Ovary (tissue), 9 donors: ENCODE data around the gene GSTM2. TPM values are rescaled to one million over a fixed set of nuclear protein-coding genes. Genes with fewer than 3 reads are reported as not detected.

Experiments used
- DNase-seq, 5 donors: peaks; one replicate each; pipeline ENCODE4 v3.0.0-alpha.2; 2019 to 2020
- H3K27ac ChIP-seq, 2 donors: fragments of 200-600 bp; one replicate each; pipeline versions ENCODE4 v1.5.1 to v1.8.0; 2019 to 2022
- H3K27me3 ChIP-seq: fragments of 200-600 bp; one replicate; pipeline ENCODE4 v1.8.0; 2022
- H3K36me3 ChIP-seq: fragments of 200-600 bp; sonication (generic); one replicate; pipeline ENCODE4 v1.5.1; 2019
- H3K4me1 ChIP-seq: one replicate; pipeline ENCODE4 v1.8.1; 2013; ENCODE audit warnings: mild to moderate bottlenecking, moderate library complexity; ENCODE audit not compliant: insufficient read depth
- H3K4me3 ChIP-seq: fragments of 200-600 bp; sonication (generic); one replicate; pipeline ENCODE4 v1.5.1; 2017
- H3K9me3 ChIP-seq, 2 donors: fragments of 200-600 bp in 1 of 2; sonication (generic) in 1 of 2; one replicate each; pipeline versions ENCODE4 v1.5.1 to v1.8.1; 2013 to 2019; ENCODE audit warnings: mild to moderate bottlenecking in 1 of 2, moderate library complexity in 1 of 2
- CTCF ChIP-seq, 3 donors: fragments of 450-650 bp in 2 of 3; fragments of 200-600 bp in 1 of 3; IDR thresholded peaks; one replicate each; pipeline versions ENCODE4 v1.5.1 to v1.8.0; 2016 to 2022; ENCODE audit warnings: antibody characterized with exemption in 3 of 3, mild to moderate bottlenecking in 1 of 3
- EP300 ChIP-seq: sonication (generic); formaldehyde crosslinking; IDR thresholded peaks from one replicate; pipeline ENCODE4 v1.6.1; 2017; ENCODE audit warnings: antibody characterized with exemption
- POLR2A ChIP-seq: fragments of 450-650 bp; IDR thresholded peaks from one replicate; pipeline ENCODE4 v1.6.1; 2017; ENCODE audit warnings: antibody characterized with exemption, mild to moderate bottlenecking, moderate library complexity
- WGBS, 3 donors: extraction: QIAGEN DNeasy Blood & Tissue Kit in 1 of 3; methylation state at CpG; one replicate each; pipeline versions ENCODE4 v1.1.5 to v1.1.7; 2013 to 2017; 5-methylcytosine and 5-hydroxymethylcytosine counted together
- intact Hi-C, 4 donors: fragments of 100-400 bp; cut with DNase I; formaldehyde crosslinking; loops; one replicate each; pipeline versions ENCODE4 v1.11.0 to v1.15.1; 2022 to 2023
- polyA plus RNA-seq, 2 donors: library from polyadenylated mRNA; stranded (reverse); fragments of 200-250 nt in 1 of 2; fragments of 350-450 nt in 1 of 2; fragmentation: Illumina TruSeq in 1 of 2; extraction: RNeasy Lipid Tissue Mini Kit (QIAGEN cat#74804) in 1 of 2; gene quantifications; one replicate each; pipeline ENCODE4 v1.2.3, GENCODE V29; 2013 to 2014
- total RNA-seq, 7 donors: library from RNA; depleted of rRNA in 2 of 7; stranded (reverse); fragments of >200 nt in 2 of 7; fragmentation: NEBNext Ultra II Directional in 3 of 7; extraction: Animal tissue kit (Norgen Biotek cat#: 25700) in 3 of 7; gene quantifications; one replicate each; pipeline versions ENCODE4 v1.1.0 to v1.2.4, GENCODE V29; 2016 to 2023
- donor health status: DM: no; HTN: no; CAD: no; lungs with moderate emphysema.
- donor health status: DM: no; HTN: no; CAD: no.
- donor health status: Bipolar disorder and iron deficiency.
- donor health status: DM: yes; HTN: yes; CAD: no.
- donor health status: DM: no; HTN: no; CAD: no.
- donor health status: DM: yes; HTN: yes; CAD: no.

The GSTM2 gene
- total and polyA plus RNA-seq, 9 donors, result 101 to 318 (median 202) TPM

GRCh38 chr1:109620401-109620791 lies 47.5 kb upstream of the GSTM2 start:
- H3K27ac ChIP-seq, result peak overlapping the region; percentile 48 to 84
- intact Hi-C loops, result no loop called here
- H3K4me1 ChIP-seq, result peaks cover 8% of the 10 kb centered on the region
- no peaks in the 10 kb centered on the region for H3K36me3 ChIP-seq
- 0% methylated on average over 9 of the region's 9 CpGs for WGBS, 3 donors
- peak overlapping the region; percentile 59 for H3K4me3 ChIP-seq
- no peaks in the 10 kb centered on the region for H3K27me3 ChIP-seq
- no peak for TF ChIP-seq EP300
- no peak for TF ChIP-seq CTCF (IDR thresholded peaks at IDR 0.05)
- no peak for TF ChIP-seq POLR2A
- H3K9me3 ChIP-seq, result no peaks in the 10 kb centered on the region
- DNase-seq, result peak in 4 of 5 donors; percentile 57 to 70 (median 66)

DNA sequence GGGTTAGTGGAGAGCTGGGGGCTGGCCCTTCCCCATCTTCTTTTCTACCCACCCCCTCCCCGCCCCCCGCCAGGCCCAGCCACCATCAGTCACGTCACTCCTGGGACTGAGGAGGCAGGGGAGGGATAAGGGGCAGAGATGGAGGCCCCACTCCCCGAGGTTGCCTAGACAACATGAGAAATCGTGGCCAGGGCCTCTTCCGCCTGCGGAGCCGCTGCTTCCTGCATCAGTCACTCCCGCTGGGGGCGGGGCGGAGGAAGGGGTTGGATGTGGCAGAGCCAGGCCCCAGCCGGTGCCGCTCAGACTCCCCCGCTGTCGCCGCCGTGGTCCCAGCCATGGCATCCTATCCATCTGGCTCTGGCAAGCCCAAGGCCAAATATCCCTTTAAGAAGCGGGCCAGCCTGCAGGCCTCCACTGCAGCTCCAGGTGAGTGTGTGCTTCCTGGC lies 47.0 kb upstream of the GSTM2 start:
- intact Hi-C loops, result no loop called here
- Histone ChIP-seq H3K36me3 (no peaks in the 10 kb centered on the region), H3K4me3 (peak overlapping the region; percentile 59), H3K27ac (peak overlapping the region; percentile 48 to 84), H3K27me3 (no peaks in the 10 kb centered on the region), H3K4me1 (peaks cover 8% of the 10 kb centered on the region), H3K9me3 (no peaks in the 10 kb centered on the region)
- 0 to 1% (median 0%) methylated on average over 17 to 18 of the region's 18 CpGs for WGBS, 3 donors
- DNase-seq, result peak; percentile 89 to 94 (median 93)
- no peak for TF ChIP-seq CTCF (IDR thresholded peaks at IDR 0.05)
- no peak for TF ChIP-seq POLR2A
- no peak for TF ChIP-seq EP300

GRCh38 chr1:109621379-109622136 lies 46.3 kb upstream of the GSTM2 start:
- H3K27ac ChIP-seq, result peak overlapping the region in 1 of 2 donors; percentile 48
- H3K4me3 ChIP-seq, result peak overlapping the region; percentile 59
- no peaks in the 10 kb centered on the region for H3K9me3 ChIP-seq
- 36 to 37% (median 37%) methylated on average over 13 of the region's 13 CpGs for WGBS, 3 donors
- intact Hi-C loops, result no loop called here
- no peaks in the 10 kb centered on the region for H3K36me3 ChIP-seq
- DNase-seq, result peak in 2 of 5 donors; percentile 21 to 36
- H3K27me3 ChIP-seq, result no peaks in the 10 kb centered on the region
- no peak for TF ChIP-seq POLR2A
- H3K4me1 ChIP-seq, result peaks cover 8% of the 10 kb centered on the region

- no peak for DNase-seq
- no peak overlapping the region for H3K27ac ChIP-seq
Measured at GRCh38 chr1:109622137-109622892, 45.5 kb upstream of the GSTM2 start.

More at GRCh38 chr1:109622137-109622892, 45.5 kb upstream of the GSTM2 start:
- Histone ChIP-seq H3K4me3 (no peak overlapping the region), H3K9me3 (no peaks in the 10 kb centered on the region), H3K4me1 (peaks cover 8% of the 10 kb centered on the region), H3K27me3 (no peaks in the 10 kb centered on the region), H3K36me3 (no peaks in the 10 kb centered on the region)
- intact Hi-C loops, result no loop called here
- TF ChIP-seq POLR2A (no peak), EP300 (no peak), CTCF (IDR thresholded peaks at IDR 0.05) (no peak)
- 81 to 87% (median 85%) methylated on average over 11 of the region's 11 CpGs for WGBS, 3 donors
